ENCODE measurements around the gene ACOXL. TPM values are rescaled to one million over a fixed set of nuclear protein-coding genes. Genes with fewer than 3 reads are reported as not detected.

ACOXL gene
- polyA plus RNA-seq, 3 donors: 0.35 TPM; not detected in 2

DNA sequence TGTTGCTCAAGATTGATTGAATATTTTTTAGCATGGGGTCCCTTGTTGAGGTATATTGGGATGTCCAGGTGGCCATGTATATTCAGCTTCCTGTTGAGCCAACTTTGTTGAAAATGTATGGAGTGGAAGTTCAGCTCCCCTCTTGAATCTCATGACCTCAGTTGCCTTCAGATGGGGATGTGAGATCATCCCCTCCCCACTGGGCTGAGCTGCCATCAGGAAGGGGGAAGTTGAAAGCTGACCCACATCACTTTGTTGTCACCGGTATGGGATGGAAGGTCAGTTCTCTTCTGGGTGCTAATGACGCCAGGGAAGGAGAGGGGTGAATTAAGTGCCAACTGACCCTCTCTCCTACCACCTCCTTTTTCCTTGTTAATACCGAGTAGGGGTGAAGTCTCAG is 33.9 kb downstream of the ACOXL start:
- DNase-seq: no peak
- Histone ChIP-seq H2AFZ (ENCODE audit: insufficient read depth, low read depth, low read length, poor library complexity, severe bottlenecking) (no peak overlapping the region), H3K4me3 (replicated peaks in 1 of 3; ENCODE audit: low read depth in 2 of 3, low read length in 3 of 3) (no peak overlapping the region), H3K9me3 (replicated peaks in 1 of 2; ENCODE audit: control insufficient read depth in 1 of 2, insufficient read depth in 1 of 2, low read length in 2 of 2) (no peaks in the 10 kb centered on the region), H3K36me3 (replicated peaks in 1 of 2; ENCODE audit: control insufficient read depth in 1 of 2, insufficient read depth in 2 of 2, low read length in 2 of 2) (no peaks in the 10 kb centered on the region), H3K4me1 (ENCODE audit: control insufficient read depth in 1 of 2, insufficient read depth in 2 of 2, low read length in 2 of 2) (no peaks in the 10 kb centered on the region), H3K9ac (ENCODE audit: insufficient read depth, low read length, poor library complexity, severe bottlenecking) (no peak overlapping the region), H4K20me1 (ENCODE audit: insufficient read depth, low read length) (no peaks in the 10 kb centered on the region), H3K27me3 (ENCODE audit: control insufficient read depth in 2 of 2, insufficient read depth in 2 of 2, low read length in 2 of 2) (peaks cover 2 to 4% of the 10 kb centered on the region in 2 donors), H3K4me2 (replicated peaks; ENCODE audit: extremely low read depth, low read length, poor library complexity, severe bottlenecking) (no peak overlapping the region), H3K79me2 (ENCODE audit: insufficient read depth, low read length) (no peaks in the 10 kb centered on the region), H3K27ac (ENCODE audit: low read depth in 1 of 2, low read length in 2 of 2) (no peak overlapping the region)
- Mint-ChIP-seq H3K27me3 (ENCODE audit: low read depth in 3 of 3) (peaks cover 1 to 6% (median 2%) of the 10 kb centered on the region in 3 donors), H3K36me3 (no peaks in the 10 kb centered on the region), H3K4me3 (no peak overlapping the region), H3K4me1 (peaks cover 3% of the 10 kb centered on the region), H3K9me3 (peaks cover 0 to 13% (median 4%) of the 10 kb centered on the region in 7 donors), H3K27ac (no peak overlapping the region)
- no CpG with 5 or more reads among the region's 3 CpGs for WGBS (ENCODE audit: insufficient coverage)
- TF ChIP-seq, protein P1, sequence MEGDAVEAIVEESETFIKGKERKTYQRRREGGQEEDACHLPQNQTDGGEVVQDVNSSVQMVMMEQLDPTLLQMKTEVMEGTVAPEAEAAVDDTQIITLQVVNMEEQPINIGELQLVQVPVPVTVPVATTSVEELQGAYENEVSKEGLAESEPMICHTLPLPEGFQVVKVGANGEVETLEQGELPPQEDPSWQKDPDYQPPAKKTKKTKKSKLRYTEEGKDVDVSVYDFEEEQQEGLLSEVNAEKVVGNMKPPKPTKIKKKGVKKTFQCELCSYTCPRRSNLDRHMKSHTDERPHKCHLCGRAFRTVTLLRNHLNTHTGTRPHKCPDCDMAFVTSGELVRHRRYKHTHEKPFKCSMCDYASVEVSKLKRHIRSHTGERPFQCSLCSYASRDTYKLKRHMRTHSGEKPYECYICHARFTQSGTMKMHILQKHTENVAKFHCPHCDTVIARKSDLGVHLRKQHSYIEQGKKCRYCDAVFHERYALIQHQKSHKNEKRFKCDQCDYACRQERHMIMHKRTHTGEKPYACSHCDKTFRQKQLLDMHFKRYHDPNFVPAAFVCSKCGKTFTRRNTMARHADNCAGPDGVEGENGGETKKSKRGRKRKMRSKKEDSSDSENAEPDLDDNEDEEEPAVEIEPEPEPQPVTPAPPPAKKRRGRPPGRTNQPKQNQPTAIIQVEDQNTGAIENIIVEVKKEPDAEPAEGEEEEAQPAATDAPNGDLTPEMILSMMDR (IDR thresholded peaks at IDR 0.05): no peak
- intact Hi-C loops (cut with micrococcal nuclease): no loop called here

DNA sequence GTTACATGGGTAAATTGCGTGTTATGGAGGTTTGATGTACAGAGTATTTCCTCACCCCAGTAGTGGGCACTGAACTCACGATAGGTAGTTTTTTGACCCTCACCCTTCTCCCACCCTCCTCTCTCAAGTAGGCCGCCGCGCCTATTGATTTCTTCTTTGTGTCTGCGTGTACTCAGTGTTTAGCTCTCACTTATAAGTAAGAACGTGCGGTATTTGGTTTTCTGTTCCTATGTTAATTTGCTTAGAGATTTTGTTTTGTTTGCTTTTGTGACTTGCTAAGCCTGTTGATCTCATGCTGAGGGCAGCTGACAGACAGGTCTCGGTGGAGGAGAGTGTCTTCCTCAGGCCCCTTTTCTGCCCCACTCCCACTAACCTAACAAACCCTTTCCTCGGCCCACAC is 36.2 kb downstream of the ACOXL start:
- H3K27ac Mint-ChIP-seq: no peak overlapping the region
- Histone ChIP-seq H3K4me3 (replicated peaks in 1 of 3; ENCODE audit: low read depth in 2 of 3, low read length in 3 of 3) (no peak overlapping the region), H3K9me3 (replicated peaks in 1 of 2; ENCODE audit: control insufficient read depth in 1 of 2, insufficient read depth in 1 of 2, low read length in 2 of 2) (no peaks in the 10 kb centered on the region), H3K79me2 (ENCODE audit: insufficient read depth, low read length) (no peaks in the 10 kb centered on the region), H2AFZ (ENCODE audit: insufficient read depth, low read depth, low read length, poor library complexity, severe bottlenecking) (no peak overlapping the region), H3K4me1 (ENCODE audit: control insufficient read depth in 1 of 2, insufficient read depth in 2 of 2, low read length in 2 of 2) (no peaks in the 10 kb centered on the region), H3K27me3 (ENCODE audit: control insufficient read depth in 2 of 2, insufficient read depth in 2 of 2, low read length in 2 of 2) (peaks cover 0 to 2% of the 10 kb centered on the region in 2 donors), H3K9ac (ENCODE audit: insufficient read depth, low read length, poor library complexity, severe bottlenecking) (no peak overlapping the region), H3K36me3 (replicated peaks in 1 of 2; ENCODE audit: control insufficient read depth in 1 of 2, insufficient read depth in 2 of 2, low read length in 2 of 2) (no peaks in the 10 kb centered on the region), H3K4me2 (replicated peaks; ENCODE audit: extremely low read depth, low read length, poor library complexity, severe bottlenecking) (no peak overlapping the region), H3K27ac (ENCODE audit: low read depth in 1 of 2, low read length in 2 of 2) (no peak overlapping the region), H4K20me1 (ENCODE audit: insufficient read depth, low read length) (no peaks in the 10 kb centered on the region)
- no CpG with 5 or more reads among the region's 10 CpGs for WGBS (ENCODE audit: insufficient coverage)
- H3K27me3 Mint-ChIP-seq (ENCODE audit: low read depth in 3 of 3): peaks cover 1 to 8% (median 3%) of the 10 kb centered on the region in 3 donors
- H3K36me3 Mint-ChIP-seq: no peaks in the 10 kb centered on the region
- DNase-seq: no peak
- peaks cover 0 to 10% (median 1%) of the 10 kb centered on the region in 7 donors for H3K9me3 Mint-ChIP-seq
- peaks cover 3% of the 10 kb centered on the region for H3K4me1 Mint-ChIP-seq
- intact Hi-C loops (cut with micrococcal nuclease): no loop called here
- H3K4me3 Mint-ChIP-seq: no peak overlapping the region
- TF ChIP-seq, protein P1 (IDR thresholded peaks at IDR 0.05): no peak
